Measurements from ENCODE around the gene PUS1. TPM values are rescaled to one million over a fixed set of nuclear protein-coding genes. Genes with fewer than 3 reads are reported as not detected.

Gene PUS1
- total and polyA plus RNA-seq, 2 experiments from 2014 or later = 10.2 to 10.7 TPM

DNA sequence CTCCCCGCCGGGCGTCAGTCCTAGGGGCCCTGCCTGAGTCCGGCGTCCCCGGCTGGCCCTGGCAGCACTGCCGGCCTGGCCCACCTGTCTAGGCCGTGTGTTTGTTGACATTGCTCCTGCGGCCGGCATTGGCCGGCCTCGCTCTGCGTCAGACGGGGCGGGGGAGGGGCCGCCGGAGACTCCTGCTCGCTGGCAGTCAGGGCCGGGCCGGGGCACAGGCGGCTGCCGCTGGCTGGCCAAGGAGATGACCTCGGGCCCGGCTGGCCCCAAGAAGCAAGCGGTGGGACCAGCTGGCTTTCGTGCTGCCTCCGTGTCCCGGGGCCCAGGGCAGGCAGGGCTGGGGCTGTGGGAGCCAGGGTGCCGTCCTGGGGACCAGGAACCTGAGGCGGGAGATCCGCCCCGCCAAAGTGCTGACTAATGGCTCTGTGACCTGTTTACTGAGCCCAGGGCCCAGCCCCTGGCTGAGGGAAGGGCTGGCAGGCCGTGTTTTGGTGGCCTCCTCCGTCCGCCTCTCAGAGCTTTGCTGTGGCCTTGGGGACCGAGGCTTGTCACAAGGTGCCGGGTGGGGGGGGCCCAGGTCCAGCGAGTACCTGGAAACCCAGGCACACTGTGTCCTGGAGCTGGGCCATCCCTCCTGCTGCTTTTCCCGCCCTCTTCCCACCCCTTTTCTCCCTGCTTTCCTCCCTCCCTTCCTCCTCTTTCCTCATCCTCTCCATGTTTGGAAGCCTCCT lies 32.8 kb upstream of the PUS1 start:
- peak overlapping the region; percentile 85 for H3K4me3 ChIP-seq
- H3K36me3 ChIP-seq (replicated peaks; ENCODE audit: insufficient read depth, low read depth) = no peaks in the 10 kb centered on the region
- peak overlapping the region; percentile 96 for H3K27ac ChIP-seq
- peaks cover 57% of the 10 kb centered on the region for H3K79me2 ChIP-seq
- 6% methylated on average over 37 of the region's 39 CpGs for WGBS (ENCODE audit: low lambda C conversion rate, missing lambda C conversion rate)
- peak; percentile 94 for DNase-seq (ENCODE audit: low spot score)
- TF ChIP-seq EZH2phosphoT487 (IDR thresholded peaks at IDR 0.05; ENCODE audit: low read depth, severe bottlenecking, unreplicated experiment) (no peak), EZH2 (IDR thresholded peaks at IDR 0.05; ENCODE audit: borderline replicate concordance) (no peak)
- TF ChIP-seq, protein P1, sequence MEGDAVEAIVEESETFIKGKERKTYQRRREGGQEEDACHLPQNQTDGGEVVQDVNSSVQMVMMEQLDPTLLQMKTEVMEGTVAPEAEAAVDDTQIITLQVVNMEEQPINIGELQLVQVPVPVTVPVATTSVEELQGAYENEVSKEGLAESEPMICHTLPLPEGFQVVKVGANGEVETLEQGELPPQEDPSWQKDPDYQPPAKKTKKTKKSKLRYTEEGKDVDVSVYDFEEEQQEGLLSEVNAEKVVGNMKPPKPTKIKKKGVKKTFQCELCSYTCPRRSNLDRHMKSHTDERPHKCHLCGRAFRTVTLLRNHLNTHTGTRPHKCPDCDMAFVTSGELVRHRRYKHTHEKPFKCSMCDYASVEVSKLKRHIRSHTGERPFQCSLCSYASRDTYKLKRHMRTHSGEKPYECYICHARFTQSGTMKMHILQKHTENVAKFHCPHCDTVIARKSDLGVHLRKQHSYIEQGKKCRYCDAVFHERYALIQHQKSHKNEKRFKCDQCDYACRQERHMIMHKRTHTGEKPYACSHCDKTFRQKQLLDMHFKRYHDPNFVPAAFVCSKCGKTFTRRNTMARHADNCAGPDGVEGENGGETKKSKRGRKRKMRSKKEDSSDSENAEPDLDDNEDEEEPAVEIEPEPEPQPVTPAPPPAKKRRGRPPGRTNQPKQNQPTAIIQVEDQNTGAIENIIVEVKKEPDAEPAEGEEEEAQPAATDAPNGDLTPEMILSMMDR (IDR thresholded peaks at IDR 0.05; ENCODE audit: poor library complexity) = no peak
- peaks cover 8% of the 10 kb centered on the region for H3K4me1 ChIP-seq (ENCODE audit: insufficient read depth)
- peaks cover 37% of the 10 kb centered on the region for H4K20me1 ChIP-seq (ENCODE audit: insufficient read depth, poor library complexity, severe bottlenecking)
- no peaks in the 10 kb centered on the region for H3K9me2 ChIP-seq (replicated peaks; ENCODE audit: insufficient read depth)
- no peaks in the 10 kb centered on the region for H3K27me3 ChIP-seq
- H2AFZ ChIP-seq = no peak overlapping the region
- peak overlapping the region; percentile 100 for H3K4me2 ChIP-seq
- no peaks in the 10 kb centered on the region for H3K9me3 ChIP-seq (ENCODE audit: low read depth)

DNA sequence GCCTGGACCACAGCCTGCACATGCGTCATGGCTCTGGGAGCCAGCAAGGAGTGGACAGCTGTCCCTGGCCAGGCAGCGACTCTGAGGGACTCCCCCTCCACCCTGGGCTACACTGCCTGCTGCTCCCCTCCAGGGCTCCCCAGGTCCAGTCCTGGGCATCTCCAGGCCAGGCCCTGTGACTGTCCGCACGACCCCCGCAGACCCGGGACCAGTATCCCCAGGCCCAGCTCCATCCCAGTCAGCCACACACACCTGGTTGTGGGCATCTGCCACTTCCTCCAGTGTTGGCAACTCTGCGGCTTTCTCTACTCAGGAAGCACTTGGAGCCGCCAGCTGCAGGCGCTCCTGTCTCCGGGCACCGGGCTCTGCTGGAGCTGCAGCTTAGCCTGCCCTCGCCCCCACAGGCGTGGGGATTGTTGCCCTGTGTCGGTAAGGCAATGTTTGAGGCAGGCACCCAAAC lies 32.2 kb upstream of the PUS1 start:
- peaks cover 8% of the 10 kb centered on the region for H3K4me1 ChIP-seq (ENCODE audit: insufficient read depth)
- no peak for TF ChIP-seq EZH2phosphoT487 (IDR thresholded peaks at IDR 0.05; ENCODE audit: low read depth, severe bottlenecking, unreplicated experiment)
- no peak for TF ChIP-seq EZH2 (IDR thresholded peaks at IDR 0.05; ENCODE audit: borderline replicate concordance)
- DNase-seq (ENCODE audit: low spot score) = no peak
- peaks cover 43% of the 10 kb centered on the region for H4K20me1 ChIP-seq (ENCODE audit: insufficient read depth, poor library complexity, severe bottlenecking)
- peaks cover 63% of the 10 kb centered on the region for H3K79me2 ChIP-seq
- H3K27me3 ChIP-seq = no peaks in the 10 kb centered on the region
- H3K9me3 ChIP-seq (ENCODE audit: low read depth) = no peaks in the 10 kb centered on the region
- no peaks in the 10 kb centered on the region for H3K36me3 ChIP-seq (replicated peaks; ENCODE audit: insufficient read depth, low read depth)
- H3K27ac ChIP-seq = peak overlapping the region; percentile 96
- no peaks in the 10 kb centered on the region for H3K9me2 ChIP-seq (replicated peaks; ENCODE audit: insufficient read depth)
- 87% methylated on average over 14 of the region's 14 CpGs for WGBS (ENCODE audit: low lambda C conversion rate, missing lambda C conversion rate)
- peak overlapping the region; percentile 100 for H3K4me2 ChIP-seq
- H3K4me3 ChIP-seq = no peak overlapping the region
- H2AFZ ChIP-seq = no peak overlapping the region

DNA sequence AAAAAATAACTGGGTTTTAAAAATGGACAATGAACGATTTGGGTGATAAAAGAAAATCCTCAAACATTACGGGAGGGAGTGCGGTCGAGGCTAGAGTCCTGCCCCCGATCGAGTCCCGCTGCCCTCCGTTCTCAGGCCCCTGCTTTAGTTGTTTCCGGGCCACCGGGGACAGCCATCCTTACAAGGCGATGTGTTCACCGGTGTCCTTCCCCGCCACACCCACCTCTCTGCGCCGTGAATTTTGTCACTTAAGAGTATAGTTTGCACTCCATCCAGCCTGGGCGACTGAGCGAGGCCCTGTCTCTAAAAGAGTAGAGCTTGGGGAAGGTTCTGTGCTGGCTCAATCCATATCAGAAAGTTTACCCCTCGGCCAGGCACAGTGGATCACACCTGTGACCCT lies 31.8 kb upstream of the PUS1 start:
- Histone ChIP-seq H3K4me1 (ENCODE audit: insufficient read depth) (peaks cover 8% of the 10 kb centered on the region), H3K9me3 (ENCODE audit: low read depth) (no peaks in the 10 kb centered on the region)

DNA sequence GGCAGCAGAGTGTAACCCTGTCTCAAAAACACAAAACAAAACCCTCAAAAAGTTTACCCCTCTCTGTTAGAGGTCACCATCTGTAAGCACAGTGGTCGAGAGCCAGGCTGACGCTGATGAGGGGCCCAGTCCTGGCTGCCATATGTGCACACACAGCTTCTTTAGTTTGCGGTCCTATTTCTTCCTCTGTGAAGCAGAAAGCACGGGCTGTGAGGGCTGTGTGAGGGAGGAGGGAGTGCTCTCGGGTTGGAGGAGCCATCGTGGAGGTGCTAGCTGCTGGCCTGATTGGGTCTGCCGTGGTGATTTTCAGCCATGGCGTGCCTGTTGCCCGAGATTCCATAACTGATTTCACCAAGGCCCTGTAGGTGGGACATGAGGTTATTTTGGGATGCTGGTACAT lies 31.2 kb upstream of the PUS1 start:
- 97% methylated on average over 9 of the region's 9 CpGs for WGBS (ENCODE audit: low lambda C conversion rate, missing lambda C conversion rate)
- Histone ChIP-seq H3K9me2 (replicated peaks; ENCODE audit: insufficient read depth) (no peaks in the 10 kb centered on the region), H3K79me2 (peaks cover 73% of the 10 kb centered on the region), H3K9me3 (ENCODE audit: low read depth) (no peaks in the 10 kb centered on the region), H3K27me3 (no peaks in the 10 kb centered on the region), H3K36me3 (replicated peaks; ENCODE audit: insufficient read depth, low read depth) (no peaks in the 10 kb centered on the region), H3K27ac (no peak overlapping the region), H2AFZ (no peak overlapping the region), H4K20me1 (ENCODE audit: insufficient read depth, poor library complexity, severe bottlenecking) (peaks cover 49% of the 10 kb centered on the region), H3K4me1 (ENCODE audit: insufficient read depth) (peaks cover 8% of the 10 kb centered on the region), H3K4me3 (no peak overlapping the region), H3K4me2 (no peak overlapping the region)
- DNase-seq (ENCODE audit: low spot score) = no peak
- TF ChIP-seq EZH2 (IDR thresholded peaks at IDR 0.05; ENCODE audit: borderline replicate concordance) = no peak
- TF ChIP-seq EZH2phosphoT487 (IDR thresholded peaks at IDR 0.05; ENCODE audit: low read depth, severe bottlenecking, unreplicated experiment) = no peak

More for the DNA sequence above, 31.8 kb upstream of the PUS1 start:
- TF ChIP-seq EZH2 (IDR thresholded peaks at IDR 0.05; ENCODE audit: borderline replicate concordance) (no peak), EZH2phosphoT487 (IDR thresholded peaks at IDR 0.05; ENCODE audit: low read depth, severe bottlenecking, unreplicated experiment) (no peak)
- TF ChIP-seq, protein P1 (IDR thresholded peaks at IDR 0.05; ENCODE audit: poor library complexity) = no peak
- no peak for DNase-seq (ENCODE audit: low spot score)
- Histone ChIP-seq H4K20me1 (ENCODE audit: insufficient read depth, poor library complexity, severe bottlenecking) (peaks cover 47% of the 10 kb centered on the region), H3K79me2 (peaks cover 67% of the 10 kb centered on the region), H3K4me2 (peak overlapping the region; percentile 100), H3K27ac (peak overlapping the region; percentile 96), H3K27me3 (no peaks in the 10 kb centered on the region), H2AFZ (no peak overlapping the region), H3K9me2 (replicated peaks; ENCODE audit: insufficient read depth) (no peaks in the 10 kb centered on the region), H3K4me3 (no peak overlapping the region), H3K36me3 (replicated peaks; ENCODE audit: insufficient read depth, low read depth) (no peaks in the 10 kb centered on the region)
- 94% methylated on average over 18 of the region's 18 CpGs for WGBS (ENCODE audit: low lambda C conversion rate, missing lambda C conversion rate)

Measured in hepatocyte (in vitro differentiated cells).